SW 1271 (cell line): Measurements from ENCODE around the gene DOCK3.

Experiments
- DNase-seq, 2 experiments: peaks; one replicate each; lab custom pipeline; 2025; lab: John Stamatoyannopoulos, UW

DOCK3 gene, protein sequence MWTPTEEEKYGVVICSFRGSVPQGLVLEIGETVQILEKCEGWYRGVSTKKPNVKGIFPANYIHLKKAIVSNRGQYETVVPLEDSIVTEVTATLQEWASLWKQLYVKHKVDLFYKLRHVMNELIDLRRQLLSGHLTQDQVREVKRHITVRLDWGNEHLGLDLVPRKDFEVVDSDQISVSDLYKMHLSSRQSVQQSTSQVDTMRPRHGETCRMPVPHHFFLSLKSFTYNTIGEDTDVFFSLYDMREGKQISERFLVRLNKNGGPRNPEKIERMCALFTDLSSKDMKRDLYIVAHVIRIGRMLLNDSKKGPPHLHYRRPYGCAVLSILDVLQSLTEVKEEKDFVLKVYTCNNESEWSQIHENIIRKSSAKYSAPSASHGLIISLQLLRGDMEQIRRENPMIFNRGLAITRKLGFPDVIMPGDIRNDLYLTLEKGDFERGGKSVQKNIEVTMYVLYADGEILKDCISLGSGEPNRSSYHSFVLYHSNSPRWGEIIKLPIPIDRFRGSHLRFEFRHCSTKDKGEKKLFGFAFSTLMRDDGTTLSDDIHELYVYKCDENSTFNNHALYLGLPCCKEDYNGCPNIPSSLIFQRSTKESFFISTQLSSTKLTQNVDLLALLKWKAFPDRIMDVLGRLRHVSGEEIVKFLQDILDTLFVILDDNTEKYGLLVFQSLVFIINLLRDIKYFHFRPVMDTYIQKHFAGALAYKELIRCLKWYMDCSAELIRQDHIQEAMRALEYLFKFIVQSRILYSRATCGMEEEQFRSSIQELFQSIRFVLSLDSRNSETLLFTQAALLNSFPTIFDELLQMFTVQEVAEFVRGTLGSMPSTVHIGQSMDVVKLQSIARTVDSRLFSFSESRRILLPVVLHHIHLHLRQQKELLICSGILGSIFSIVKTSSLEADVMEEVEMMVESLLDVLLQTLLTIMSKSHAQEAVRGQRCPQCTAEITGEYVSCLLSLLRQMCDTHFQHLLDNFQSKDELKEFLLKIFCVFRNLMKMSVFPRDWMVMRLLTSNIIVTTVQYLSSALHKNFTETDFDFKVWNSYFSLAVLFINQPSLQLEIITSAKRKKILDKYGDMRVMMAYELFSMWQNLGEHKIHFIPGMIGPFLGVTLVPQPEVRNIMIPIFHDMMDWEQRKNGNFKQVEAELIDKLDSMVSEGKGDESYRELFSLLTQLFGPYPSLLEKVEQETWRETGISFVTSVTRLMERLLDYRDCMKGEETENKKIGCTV (N-terminal part only)

DNA sequence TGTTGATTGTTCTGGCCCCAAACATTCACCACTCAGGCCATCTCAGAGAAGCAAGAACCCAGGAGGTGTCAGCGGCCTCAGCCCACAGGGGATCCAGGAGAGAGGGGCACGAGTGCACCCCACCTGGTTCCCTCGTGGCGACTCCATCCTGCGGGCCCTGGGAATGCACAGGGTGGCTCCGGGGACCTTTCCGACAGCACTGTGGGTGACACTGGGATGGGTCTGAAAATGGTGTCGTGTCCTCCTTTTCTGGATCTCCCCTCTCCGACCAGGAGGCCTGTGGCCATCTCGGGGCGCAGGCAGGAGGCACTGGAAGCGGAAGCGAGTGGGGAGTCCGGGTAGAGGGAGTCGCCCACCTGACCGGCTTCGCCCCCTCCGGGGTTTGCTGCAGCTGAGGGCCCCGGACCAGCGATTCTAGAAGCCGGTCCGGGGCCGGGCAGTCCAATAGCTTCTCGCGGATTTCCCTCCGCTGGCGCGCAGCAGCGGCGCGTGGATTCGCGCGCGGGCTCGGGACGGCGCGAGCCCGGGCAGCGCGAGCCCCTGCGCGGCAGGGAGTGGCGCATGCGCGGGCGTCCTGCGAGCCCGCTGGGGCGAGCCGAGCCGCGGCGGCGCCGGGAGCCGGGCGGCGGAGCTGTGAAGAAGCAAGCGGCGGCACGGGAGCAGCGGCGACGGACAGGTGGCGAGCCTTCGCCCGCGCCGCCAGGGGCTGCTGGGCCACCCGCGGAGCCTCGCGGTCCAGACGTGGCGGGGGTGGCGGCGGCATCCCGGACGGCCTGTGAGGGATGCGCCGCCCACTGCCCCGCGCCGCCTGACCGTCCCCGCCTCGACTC lies at the start of gene DOCK3:
DOCK3 (plus strand) TSS at position 579 of the 830 bp plus-strand sequence. CDS start 337 bp downstream, outside the sequence.
- no peak for DNase-seq

DNA sequence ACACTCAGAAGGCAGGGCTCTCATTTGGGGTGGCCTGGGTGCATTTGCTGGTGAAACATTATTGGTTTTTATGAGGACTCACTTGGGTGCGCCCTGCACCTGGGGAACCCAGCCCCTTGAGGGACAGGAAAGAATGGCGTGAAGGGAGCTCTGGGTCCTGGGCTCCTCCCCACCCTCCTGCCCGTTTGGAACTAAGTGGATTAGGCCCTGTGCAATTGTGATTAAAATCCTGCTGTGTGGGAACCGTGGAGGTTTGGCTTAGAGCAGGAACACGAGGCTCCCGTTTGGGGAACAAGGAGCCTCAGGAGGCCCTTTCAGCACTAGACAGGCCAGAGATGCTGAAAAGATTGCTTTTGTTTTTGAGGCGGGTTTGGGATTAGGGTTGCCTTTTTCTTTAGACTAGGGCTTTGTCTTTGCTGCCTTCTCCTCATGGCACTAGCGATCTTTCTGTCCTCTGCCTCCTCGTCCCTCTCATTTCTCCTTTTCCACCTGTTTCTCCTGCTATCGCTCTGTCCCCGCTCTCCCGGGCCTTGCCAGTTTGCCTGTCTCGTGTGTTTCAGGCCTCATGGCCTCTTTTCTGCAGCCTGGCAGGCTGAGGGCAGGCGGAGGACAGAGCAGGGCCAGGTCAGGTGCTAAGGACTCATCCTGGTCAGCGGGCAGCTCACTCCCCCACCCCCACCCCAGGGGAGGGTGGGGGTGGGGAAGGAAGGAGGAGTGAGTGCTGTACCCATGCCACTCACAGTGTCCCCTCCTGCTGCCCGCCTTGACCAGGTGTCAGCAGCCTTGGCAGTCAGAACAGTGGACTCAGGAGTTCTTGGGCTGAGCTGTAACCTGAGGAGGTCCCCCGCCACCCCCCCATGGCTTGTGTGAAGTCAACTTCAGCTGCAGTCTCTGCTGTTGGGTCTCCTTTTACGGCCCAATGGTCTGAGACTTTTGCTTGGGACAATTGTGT lies 49.2 kb upstream of the DOCK3 start:
- DNase-seq, result no peak

DNA sequence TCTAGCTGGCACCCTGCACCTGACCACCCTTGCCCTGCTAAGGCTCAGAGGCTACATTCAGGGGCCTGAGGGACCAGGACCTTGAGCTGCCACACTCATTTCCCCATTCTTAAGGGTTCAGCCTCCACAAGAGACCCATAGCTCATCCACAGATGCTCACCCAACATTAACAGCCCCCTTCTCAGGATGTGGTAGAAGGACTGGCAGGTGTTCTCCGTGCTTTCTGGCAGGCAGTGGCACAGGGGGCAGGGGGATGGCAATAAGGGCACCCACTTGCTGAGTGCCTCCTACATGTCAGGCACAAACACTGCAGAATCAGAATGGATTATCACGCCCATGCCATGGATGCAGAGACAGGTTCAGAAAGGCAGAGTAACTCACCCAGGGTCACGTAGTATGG lies 48.3 kb upstream of the DOCK3 start:
- no peak for DNase-seq

DNA sequence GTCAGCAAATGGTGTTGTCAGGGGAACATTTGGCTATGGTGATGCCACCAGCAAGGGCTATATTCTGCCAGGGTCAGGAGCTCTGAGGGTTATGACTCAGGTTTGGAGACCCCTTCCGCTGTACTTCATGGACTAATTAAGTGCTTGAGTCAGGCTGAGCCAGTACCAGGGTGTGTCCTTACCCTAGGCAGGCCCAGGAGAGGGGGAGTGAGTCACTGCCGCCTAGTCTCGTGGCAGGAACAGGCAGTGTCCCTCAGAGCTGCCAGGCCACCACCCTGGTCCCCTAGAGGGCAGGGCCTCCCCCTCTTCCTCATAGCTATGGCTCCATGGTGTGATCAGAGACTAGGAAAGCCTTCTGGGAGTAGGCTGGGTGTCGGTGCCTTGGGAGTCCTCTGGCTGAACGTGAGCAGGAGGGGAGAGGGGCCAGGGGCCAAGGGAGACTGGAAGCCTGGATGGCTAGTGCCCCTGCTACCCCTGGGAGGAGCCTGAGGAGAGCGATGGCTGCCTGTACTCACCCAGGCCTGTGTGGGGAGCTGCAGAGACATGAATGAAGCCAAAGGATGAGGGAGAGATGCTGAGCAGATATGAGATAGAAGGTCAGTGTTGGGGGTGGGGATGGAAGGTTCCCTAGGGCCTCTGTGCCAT lies 47.2 kb upstream of the DOCK3 start:
- peak; percentile 67 to 84 for DNase-seq

- no peak for DNase-seq
Observed at GRCh38 chr3:50628601-50629000, 46.1 kb upstream of the DOCK3 start.

GRCh38 chr3:50630394-50630793 lies 44.3 kb upstream of the DOCK3 start:
- no peak for DNase-seq

GRCh38 chr3:50630877-50631276 lies 43.9 kb upstream of the DOCK3 start:
- no peak for DNase-seq

DNA sequence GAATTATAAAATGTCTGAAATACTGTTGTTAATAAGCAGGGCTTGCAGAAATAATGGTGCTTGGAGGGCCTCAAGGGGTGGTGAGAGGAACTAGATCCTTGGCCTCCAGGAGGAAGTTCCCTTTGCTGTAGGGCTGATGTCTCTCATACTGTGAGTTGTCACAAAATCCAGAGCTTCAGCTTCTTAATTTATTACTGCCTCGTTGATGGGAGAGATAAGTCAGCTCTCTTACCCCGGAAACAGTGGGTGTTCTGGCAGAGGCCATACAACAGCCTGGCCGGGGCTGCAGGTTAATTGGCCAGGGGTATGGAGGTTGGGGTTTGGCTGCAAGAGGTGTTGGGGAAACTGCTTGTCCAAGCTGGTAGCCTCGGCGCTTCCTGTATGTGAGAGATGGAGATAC lies 42.3 kb upstream of the DOCK3 start:
- DNase-seq, result no peak

DNA sequence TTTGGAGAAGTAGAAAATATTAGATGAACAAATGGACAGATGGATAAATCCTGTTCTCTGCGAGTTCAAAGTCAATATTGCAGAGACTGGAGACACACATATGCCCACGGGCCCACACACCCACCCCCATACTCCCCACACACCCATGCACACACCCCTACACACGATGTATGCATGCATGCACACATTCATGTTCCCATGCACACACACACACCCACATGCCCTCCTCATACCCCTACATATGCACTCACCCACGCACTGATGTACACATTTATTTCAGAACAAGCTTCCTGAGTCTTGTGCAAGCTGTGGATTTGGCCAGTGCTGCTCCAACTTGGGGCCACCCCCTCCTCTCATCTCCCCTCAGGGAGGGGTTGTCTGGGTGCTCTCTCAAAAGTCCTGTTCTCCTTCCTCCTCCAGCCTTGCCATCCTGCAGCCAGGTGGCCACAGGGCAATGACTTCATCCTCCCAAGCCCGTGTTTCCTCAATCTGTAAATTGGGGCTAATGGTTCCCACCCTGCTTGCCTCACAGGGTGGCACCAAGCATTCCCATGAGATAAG lies 41.4 kb upstream of the DOCK3 start:
- no peak for DNase-seq

GRCh38 chr3:50635066-50635465 lies 39.7 kb upstream of the DOCK3 start:
- DNase-seq, result no peak

GRCh38 chr3:50637011-50637410 lies 37.7 kb upstream of the DOCK3 start:
- no peak for DNase-seq

DNA sequence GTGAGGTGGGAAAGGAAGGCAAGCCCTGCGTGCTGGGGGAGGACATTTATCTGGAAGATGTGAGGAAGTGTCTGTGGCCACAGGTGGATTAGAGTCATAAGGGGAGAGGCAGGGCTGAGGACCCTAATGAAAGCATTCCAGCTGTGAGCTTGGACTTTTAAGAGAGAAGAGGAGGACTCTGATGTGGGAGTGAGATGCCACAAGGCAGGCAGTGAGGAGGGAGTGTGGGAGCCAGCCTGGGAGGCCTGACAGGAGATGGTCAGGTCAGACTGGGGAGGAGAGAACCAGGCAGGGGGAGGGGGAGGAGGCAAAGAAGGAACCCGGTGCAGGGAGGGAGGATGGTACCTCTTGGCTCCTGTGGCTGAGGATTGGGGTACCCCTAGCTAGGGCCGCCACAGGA lies 36.8 kb upstream of the DOCK3 start:
- no peak for DNase-seq

- DNase-seq, result no peak
Observed at GRCh38 chr3:50639055-50639494, 35.7 kb upstream of the DOCK3 start.

DNA sequence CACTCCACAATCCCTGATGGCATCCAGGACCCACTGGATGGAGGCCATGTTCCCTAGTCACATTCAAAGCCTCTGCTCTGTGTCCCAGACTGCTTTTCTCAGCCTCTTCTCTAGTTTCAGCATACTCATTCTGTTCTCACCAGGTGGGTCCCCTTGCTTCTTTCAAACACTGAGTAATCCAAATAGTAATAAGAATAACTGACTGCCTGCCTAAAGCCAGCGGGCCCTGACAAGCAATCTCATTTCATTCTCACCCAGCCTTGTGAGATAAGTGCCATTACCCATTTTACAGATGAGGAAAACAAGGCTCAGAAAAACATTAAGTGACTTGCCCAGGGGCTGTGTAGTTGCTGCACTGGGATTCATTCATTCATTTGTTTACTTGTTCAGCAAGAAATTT lies 32.3 kb upstream of the DOCK3 start:
- no peak for DNase-seq

DNA sequence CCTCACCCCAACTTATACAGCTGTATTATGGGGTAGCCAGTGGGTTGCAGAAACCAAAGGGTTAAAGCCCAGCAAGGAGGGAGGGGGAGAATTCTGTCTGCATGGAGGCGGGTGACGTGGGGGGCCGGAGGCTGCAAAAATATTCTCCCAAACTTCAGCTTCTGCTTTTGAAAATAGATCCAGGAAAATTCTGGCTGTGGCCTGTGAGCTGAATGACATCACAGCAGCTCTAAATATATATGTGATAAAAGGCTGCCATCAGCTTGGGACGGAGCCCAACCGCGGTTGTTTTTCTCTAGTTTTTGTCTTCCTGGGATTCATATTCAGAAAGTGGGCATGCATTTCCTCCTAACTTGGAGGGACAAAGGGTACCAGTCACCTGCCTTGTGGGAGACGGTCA lies 30.2 kb upstream of the DOCK3 start:
- no peak for DNase-seq

DNA sequence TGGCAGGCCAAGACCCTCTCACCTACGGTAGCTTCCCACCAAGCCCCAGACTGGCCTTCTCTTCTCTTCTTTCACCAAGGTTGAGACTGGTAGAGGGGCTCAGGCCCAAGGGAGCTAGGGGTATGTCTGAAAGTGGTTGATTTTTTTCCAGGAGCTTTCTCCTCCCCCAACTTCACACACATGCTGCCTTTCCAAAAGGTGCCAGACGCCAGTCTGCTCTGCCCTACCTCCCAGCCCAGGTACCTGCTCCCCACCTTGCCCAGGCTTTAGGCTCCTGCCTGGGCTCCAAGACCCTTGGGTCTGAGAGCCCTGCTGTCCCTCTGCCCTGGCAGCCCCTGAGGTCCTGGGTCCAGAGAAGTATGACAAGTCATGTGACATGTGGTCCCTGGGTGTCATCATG lies 29.3 kb upstream of the DOCK3 start:
- no peak for DNase-seq

- no peak for DNase-seq
Observed at GRCh38 chr3:50648313-50648712, 26.4 kb upstream of the DOCK3 start.

GRCh38 chr3:50648944-50649343 lies 25.8 kb upstream of the DOCK3 start:
- no peak for DNase-seq

DNA sequence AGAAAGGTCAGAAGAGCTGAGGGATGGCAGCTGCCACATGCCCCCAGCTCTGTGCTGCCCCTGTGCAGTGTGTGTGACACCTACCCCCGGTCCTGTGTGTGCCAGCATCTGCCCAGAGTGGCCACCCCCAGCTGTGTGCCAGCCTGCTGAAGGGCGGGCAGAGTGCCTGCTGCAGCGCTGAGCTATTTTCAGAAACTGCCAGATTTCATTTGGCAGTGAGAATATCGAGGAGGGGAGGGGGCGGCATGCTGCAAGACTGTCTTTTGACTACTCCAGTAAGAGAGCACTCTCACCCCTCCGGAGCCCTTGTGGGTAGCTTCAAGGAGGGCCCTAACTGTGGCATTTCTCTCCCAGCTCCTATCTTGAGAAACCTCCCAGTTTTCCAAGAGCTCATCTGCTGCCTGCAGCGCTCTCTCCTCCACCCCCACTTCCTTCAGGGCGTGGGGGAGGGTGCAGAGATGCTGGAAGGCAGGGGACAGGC lies 25.2 kb upstream of the DOCK3 start:
- no peak for DNase-seq
